GM12878 (cell line): Measurements from ENCODE around the gene CYB5RL. TPM values are rescaled to one million over a fixed set of nuclear protein-coding genes. Genes with fewer than 3 reads are reported as not detected.

Experiments
- ATAC-seq: fragments of 200-7000 bp; cut with Tn5 transposase; 3 replicates; pipeline ENCODE4 v1.9.1; 2020; ENCODE audit warnings: mild to moderate bottlenecking, moderate library complexity
- BruUV-seq: library from RNA; stranded (reverse); fragments of 400-500 nt; replicated peaks from 2 replicates; lab custom pipeline; 2021; lab: Mats Ljungman, UMichigan
- CTCF ChIA-PET: fragments of 300-600 bp; sonication (Branson Sonifier 250); formaldehyde crosslinking; extraction: SDS; loops from one replicate; lab custom pipeline; 2021; ENCODE audit warnings: inconsistent platforms; lab: Yijun Ruan, JAX
- POLR2A ChIA-PET: fragments of 350-600 bp; formaldehyde crosslinking; extraction: SDS; loops from one replicate; lab custom pipeline; 2021; ENCODE audit warnings: inconsistent platforms; lab: Charles Lee
- RAD21 ChIA-PET: fragments of 300-600 bp; sonication (Branson Sonifier 250); formaldehyde crosslinking; loops from one replicate; lab custom pipeline; 2023; ENCODE audit warnings: antibody characterized with exemption; ENCODE audit not compliant: unreplicated experiment; lab: Charles Lee
- SMC1A ChIA-PET: fragments of 300-600 bp; sonication (Branson Sonifier 250); formaldehyde crosslinking; loops from one replicate; lab custom pipeline; 2023; ENCODE audit not compliant: unreplicated experiment, uncharacterized antibody; lab: Charles Lee
- DNase-seq: peaks from one replicate; pipeline ENCODE4 v3.0.0-alpha.2; 2011; ENCODE audit warnings: low read depth, low spot score
- FAIRE-seq: peaks from 3 replicates; lab custom pipeline; 2011; peaks lifted over from hg19 to GRCh38; lab: Jason Lieb, UNC
- H2AFZ ChIP-seq: 2 replicates; pipeline ENCODE4 v1.6.0; 2011; ENCODE audit warnings: low read depth, low read length, control low read depth; ENCODE audit not compliant: control insufficient read depth
- H3K27ac ChIP-seq: 2 replicates; pipeline ENCODE4 v1.5.1; 2011; ENCODE audit warnings: control low read depth; ENCODE audit not compliant: control insufficient read depth, insufficient read depth
- H3K27me3 ChIP-seq, 2 experiments: replicated peaks in 1 of 2; 2 replicates each; pipeline versions ENCODE4 v1.6.0 to v1.6.1; 2011; ENCODE audit warnings: low read length in 1 of 2; ENCODE audit not compliant: control insufficient read depth in 2 of 2, insufficient read depth in 2 of 2
- H3K36me3 ChIP-seq, 2 experiments: 2 replicates each; pipeline ENCODE4 v1.5.1; 2011; ENCODE audit warnings: low read length in 1 of 2; ENCODE audit not compliant: control insufficient read depth in 2 of 2, insufficient read depth in 2 of 2
- H3K4me1 ChIP-seq: 2 replicates; pipeline ENCODE4 v1.6.1; 2011; ENCODE audit warnings: mild to moderate bottlenecking, low read length, moderate library complexity, mixed read lengths; ENCODE audit not compliant: control insufficient read depth, insufficient read depth
- H3K4me2 ChIP-seq: 2 replicates; pipeline ENCODE4 v1.6.0; 2011; ENCODE audit warnings: control low read depth; ENCODE audit not compliant: control insufficient read depth, insufficient read depth
- H3K4me3 ChIP-seq: fragments of 200-600 bp; sonication (generic); 2 replicates; pipeline ENCODE4 v1.5.1; 2016
- H3K79me2 ChIP-seq: 2 replicates; pipeline ENCODE4 v1.6.0; 2011; ENCODE audit warnings: low read length; ENCODE audit not compliant: control insufficient read depth, insufficient read depth
- H3K9ac ChIP-seq: 2 replicates; pipeline ENCODE4 v1.8.0; 2011; ENCODE audit warnings: low read length, control low read depth, mixed read lengths; ENCODE audit not compliant: control insufficient read depth, insufficient read depth
- H3K9me3 ChIP-seq: replicated peaks from 3 replicates; pipeline ENCODE4 v1.5.1; 2011; ENCODE audit warnings: mild to moderate bottlenecking, low read length; ENCODE audit not compliant: control insufficient read depth, insufficient read depth
- H4K20me1 ChIP-seq: 2 replicates; pipeline ENCODE4 v1.6.0; 2011; ENCODE audit not compliant: control insufficient read depth, insufficient read depth
- ATF7 ChIP-seq: fragments of 450-650 bp; IDR thresholded peaks from 2 replicates; pipeline ENCODE4 v1.6.1; 2016; ENCODE audit warnings: low read depth, mild to moderate bottlenecking
- BCL11A ChIP-seq: IDR thresholded peaks from 2 replicates; pipeline ENCODE4 v1.6.1; 2011; ENCODE audit warnings: low read depth, low read length
- BCLAF1 ChIP-seq: fragments of 450-650 bp; IDR thresholded peaks from 2 replicates; pipeline ENCODE4 v1.6.1; 2017; ENCODE audit warnings: antibody characterized with exemption, mild to moderate bottlenecking, moderate library complexity
- CBX3 ChIP-seq: fragments of 200-600 bp; sonication (generic); IDR thresholded peaks from 2 replicates; pipeline ENCODE4 v1.6.1; 2016; ENCODE audit warnings: low read depth, borderline replicate concordance
- CREM ChIP-seq: IDR thresholded peaks from 2 replicates; pipeline ENCODE4 v1.6.1; 2014; ENCODE audit warnings: antibody characterized with exemption, low read depth
- MYB ChIP-seq: fragments of 150-350 bp; IDR thresholded peaks from 2 replicates; pipeline ENCODE4 v1.6.1; 2014; ENCODE audit warnings: mild to moderate bottlenecking, low read depth, low read length, borderline replicate concordance
- PAX8 ChIP-seq: fragments of 450-650 bp; IDR thresholded peaks from 2 replicates; pipeline ENCODE4 v1.6.1; 2017; ENCODE audit warnings: mild to moderate bottlenecking, moderate library complexity
- POU2F2 ChIP-seq: IDR thresholded peaks from 3 replicates; pipeline ENCODE4 v1.6.1; 2011; ENCODE audit warnings: low read depth, mild to moderate bottlenecking, low read length, borderline replicate concordance
- RCOR1 ChIP-seq: conservative IDR thresholded peaks from 2 replicates; pipeline ENCODE4 v1.6.1; 2012; ENCODE audit warnings: low read depth, low read length, improper control_type of control experiment
- SIN3A ChIP-seq: IDR thresholded peaks from 2 replicates; pipeline ENCODE4 v1.6.1; 2012; ENCODE audit warnings: low read depth, low read length, improper control_type of control experiment
- SIX5 ChIP-seq: IDR thresholded peaks from 2 replicates; pipeline ENCODE4 v1.6.1; 2011; ENCODE audit warnings: mild to moderate bottlenecking, low read depth, low read length, moderate library complexity; ENCODE audit not compliant: severe bottlenecking
- SMAD5 ChIP-seq: IDR thresholded peaks from 2 replicates; pipeline ENCODE4 v1.6.1; 2016; ENCODE audit warnings: antibody characterized with exemption, low read depth
- TCF12 ChIP-seq: IDR thresholded peaks from 2 replicates; pipeline ENCODE4 v1.6.1; 2011; ENCODE audit warnings: low read depth, mild to moderate bottlenecking, low read length
- ZBTB4 ChIP-seq: fragments of 450-650 bp; formaldehyde crosslinking; IDR thresholded peaks from 2 replicates; pipeline ENCODE4 v1.4.0; 2022; ENCODE audit warnings: mild to moderate bottlenecking, moderate library complexity
- WGBS: methylation state at CpG from one replicate; pipeline ENCODE4 v1.1.6; 2016; ENCODE audit warnings: low lambda C conversion rate; ENCODE audit not compliant: insufficient replicate concordance, insufficient coverage; ENCODE audit errors: missing lambda C conversion rate; 5-methylcytosine and 5-hydroxymethylcytosine counted together
- in situ Hi-C: fragments of 300-500 bp; cut with MboI; formaldehyde crosslinking; loops from 9 replicates; pipeline ENCODE4 v1.14.3; 2018; ENCODE audit warnings: mixed read lengths
- intact Hi-C: fragments of 100-400 bp; cut with micrococcal nuclease; formaldehyde crosslinking; loops from one replicate; pipeline ENCODE4 v1.14.2; 2022; ENCODE audit not compliant: unreplicated experiment
- polyA plus RNA-seq, 11 experiments: library from polyadenylated mRNA; depleted of rRNA in 4 of 11; unstranded in 6 of 11; stranded (reverse) in 5 of 11; fragments of >200 nt; fragmentation: Nextera tagmentation in 4 of 11; fragmentation: Illumina TruSeq in 1 of 11; extraction: Ambion mirVana in 4 of 11; extraction: Trizol in 1 of 11; gene quantifications; 1 replicate in 1 of 11; 2 replicates in 10 of 11; pipeline versions ENCODE4 v1.2.1 to v1.2.3, GENCODE V29; 2011 to 2016; ENCODE audit warnings: inconsistent platforms in 2 of 11, missing spikeins in 2 of 11, low read depth in 1 of 11
- total RNA-seq, 4 experiments: library from RNA; depleted of rRNA in 3 of 4; stranded (reverse); fragments of >200 nt in 3 of 4; fragmentation: Illumina TruSeq in 1 of 4; extraction: Trizol in 1 of 4; gene quantifications; 2 replicates each; pipeline versions ENCODE4 v1.2.1 to v1.2.3, GENCODE V29; 2013 to 2021
- TF ChIP-seq, protein P1 (sequence below): fragments of 450-650 bp; IDR thresholded peaks from 2 replicates; pipeline ENCODE4 v1.6.1; 2014; ENCODE audit warnings: mild to moderate bottlenecking

Gene CYB5RL
- total and polyA plus RNA-seq, 10 of the 15 experiments (the other 5 are each of a cell fraction or from before 2014, with no cell fraction given): 3.1 to 8.7 (median 7.2) TPM

- H3K79me2 ChIP-seq: no peaks in the 10 kb centered on the region
- no peaks in the 10 kb centered on the region for H3K9me3 ChIP-seq
- ATAC-seq (no peak), DNase-seq (no peak), FAIRE-seq (no peak)
- no peak overlapping the region for H3K9ac ChIP-seq
- CTCF ChIA-PET: interaction anchor here (0.5 to 2.5 kb wide), 11 partner anchors 8 to 309 kb away, joined by 3 to 34 read pairs (median 4); partner anchors contain the start of genes CYB5RL and MRPL37
- H3K27me3 ChIP-seq: no peaks in the 10 kb centered on the region
- no peak overlapping the region for H3K4me3 ChIP-seq
- intact Hi-C loops: loop anchor here (5.0 kb wide), 2 partner anchors 306 to 631 kb away; no protein-coding TSS in a partner anchor
- SMC1A ChIA-PET: interaction anchor here (1.2 to 2.1 kb wide), 6 partner anchors 7 to 309 kb away, joined by 3 to 8 read pairs (median 4); no protein-coding TSS in a partner anchor
- POLR2A ChIA-PET: no interaction called here
- in situ Hi-C loops: no loop called here
- no peak overlapping the region for H2AFZ ChIP-seq
- H3K36me3 ChIP-seq: no peaks in the 10 kb centered on the region
- no peaks in the 10 kb centered on the region for H3K4me1 ChIP-seq
- WGBS: 83% methylated on average over 5 of the region's 5 CpGs
- H3K4me2 ChIP-seq: no peak overlapping the region
- TF ChIP-seq CBX3 (no peak), SIN3A (no peak), ATF7 (no peak), ZBTB4 (CRISPR knock-in tag) (no peak), TCF12 (no peak), RCOR1 (no peak), BCL11A (no peak), POU2F2 (no peak), SIX5 (no peak), CREM (no peak), PAX8 (no peak), SMAD5 (no peak), BCLAF1 (no peak), MYB (no peak)
- TF ChIP-seq, protein P1, sequence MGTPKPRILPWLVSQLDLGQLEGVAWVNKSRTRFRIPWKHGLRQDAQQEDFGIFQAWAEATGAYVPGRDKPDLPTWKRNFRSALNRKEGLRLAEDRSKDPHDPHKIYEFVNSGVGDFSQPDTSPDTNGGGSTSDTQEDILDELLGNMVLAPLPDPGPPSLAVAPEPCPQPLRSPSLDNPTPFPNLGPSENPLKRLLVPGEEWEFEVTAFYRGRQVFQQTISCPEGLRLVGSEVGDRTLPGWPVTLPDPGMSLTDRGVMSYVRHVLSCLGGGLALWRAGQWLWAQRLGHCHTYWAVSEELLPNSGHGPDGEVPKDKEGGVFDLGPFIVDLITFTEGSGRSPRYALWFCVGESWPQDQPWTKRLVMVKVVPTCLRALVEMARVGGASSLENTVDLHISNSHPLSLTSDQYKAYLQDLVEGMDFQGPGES: no peak
- H3K27ac ChIP-seq: no peak overlapping the region
- BruUV-seq: no TSS peak
- RAD21 ChIA-PET: interaction anchor here (1.4 to 3.9 kb wide), 2 partner anchors 19 to 308 kb away, joined by 3 to 18 read pairs; partner anchors contain the start of genes CYB5RL and MRPL37
- no peaks in the 10 kb centered on the region for H4K20me1 ChIP-seq
Observed at GRCh38 chr1:54180701-54181360, 19.0 kb downstream of the CYB5RL start.
